Aorta (tissue), 5 donors: ENCODE measurements around the gene IRF7. TPM values are rescaled to one million over a fixed set of nuclear protein-coding genes. Genes with fewer than 3 reads are reported as not detected.
A peak's percentile ranks its signal among the peaks of the same experiment; 100 is the strongest.

ENCODE experiments used
- ATAC-seq: fragments of 200-7000 bp; cut with Tn5 transposase; one replicate; pipeline ENCODE4 v1.9.1; 2022; ENCODE audit warnings: moderate library complexity; ENCODE audit not compliant: low FRiP score
- DNase-seq, 2 donors: peaks; one replicate each; pipeline ENCODE4 v3.0.0-alpha.2; 2020
- H3K27ac ChIP-seq, 2 donors: one replicate each; pipeline ENCODE4 v1.5.1; 2013; ENCODE audit warnings: low read length in 2 of 2, mild to moderate bottlenecking in 2 of 2, moderate library complexity in 2 of 2, control low read depth in 1 of 2, inconsistent platforms in 1 of 2, low read depth in 1 of 2
- H3K27me3 ChIP-seq, 2 donors: one replicate each; pipeline ENCODE4 v1.6.1; 2013; ENCODE audit warnings: control low read depth in 1 of 2, low read length in 1 of 2, mild to moderate bottlenecking in 1 of 2, moderate library complexity in 1 of 2; ENCODE audit not compliant: insufficient read depth in 2 of 2, control insufficient read depth in 1 of 2
- H3K36me3 ChIP-seq, 2 donors: one replicate each; pipeline ENCODE4 v1.6.1; 2013; ENCODE audit warnings: control low read depth in 1 of 2, low read length in 1 of 2, mild to moderate bottlenecking in 1 of 2; ENCODE audit not compliant: insufficient read depth in 2 of 2, control insufficient read depth in 1 of 2
- H3K4me1 ChIP-seq, 2 donors: one replicate each; pipeline ENCODE4 v1.6.1; 2013; ENCODE audit warnings: low read length in 2 of 2, control low read depth in 1 of 2, mild to moderate bottlenecking in 1 of 2, moderate library complexity in 1 of 2; ENCODE audit not compliant: insufficient read depth in 2 of 2, control insufficient read depth in 1 of 2
- H3K4me3 ChIP-seq, 2 donors: one replicate each; pipeline ENCODE4 v1.5.1; 2013; ENCODE audit warnings: low read length in 2 of 2, control low read depth in 1 of 2, mild to moderate bottlenecking in 1 of 2
- H3K9me3 ChIP-seq: one replicate; pipeline ENCODE4 v1.6.1; 2013; ENCODE audit warnings: mild to moderate bottlenecking, low read length; ENCODE audit not compliant: control insufficient read depth
- WGBS, 2 donors: extraction: QIAGEN DNeasy Blood & Tissue Kit; methylation state at CpG; one replicate each; pipeline ENCODE4 v1.1.7; 2013; 5-methylcytosine and 5-hydroxymethylcytosine counted together
- intact Hi-C, 2 donors: fragments of 100-400 bp; cut with DNase I; formaldehyde crosslinking; loops; one replicate each; pipeline versions ENCODE4 v1.14.2 to v1.15.0; 2022
- polyA plus RNA-seq, 2 donors: library from polyadenylated mRNA; stranded (reverse); fragments of 200-250 nt; gene quantifications; one replicate each; pipeline ENCODE4 v1.2.3, GENCODE V29; 2013
- total RNA-seq, 2 donors: library from RNA; stranded (reverse); fragmentation: NEBNext Ultra II Directional; extraction: Animal tissue kit (Norgen Biotek cat#: 25700); gene quantifications; one replicate each; pipeline ENCODE4 v1.2.1, GENCODE V29; 2021
- donor health status: healthy with polysubstance abuse.
- donor health status: Bipolar disorder and iron deficiency.
- donor health status: DM: no; HTN: no; CAD: no.
- donor health status: DM: no; HTN: no; CAD: no.
- donor health status: DM: yes; HTN: yes; CAD: no.

IRF7 gene
- total and polyA plus RNA-seq, 4 donors = 13.4 to 30.9 (median 26.3) TPM

DNA sequence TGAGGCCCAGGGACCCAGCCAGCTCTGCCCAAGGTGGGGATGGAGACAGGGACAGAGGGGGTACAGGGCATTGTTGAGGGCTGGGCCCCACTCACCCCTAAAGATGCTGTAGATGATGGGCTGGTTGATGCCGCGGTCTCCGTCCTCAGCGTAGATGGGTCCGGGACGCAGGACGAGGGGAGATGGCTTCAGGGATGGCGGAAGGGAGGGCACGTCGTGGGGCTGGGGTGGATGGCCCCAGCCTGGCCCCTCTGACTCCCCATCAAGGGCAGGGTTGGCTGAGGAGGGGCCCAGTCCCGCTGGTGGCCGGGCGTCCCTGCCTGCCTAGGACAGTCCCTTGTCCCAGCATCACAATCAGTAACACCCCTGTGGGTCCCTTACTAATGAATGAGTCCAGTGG is 4.5 kb upstream of the IRF7 start:
- H3K27me3 ChIP-seq = no peaks in the 10 kb centered on the region
- WGBS, 2 donors = 96 to 97% methylated on average over 13 of the region's 13 CpGs
- DNase-seq (no peak), ATAC-seq (no peak)
- H3K4me3 ChIP-seq = no peak overlapping the region
- H3K27ac ChIP-seq = no peak overlapping the region
- no peaks in the 10 kb centered on the region for H3K36me3 ChIP-seq
- H3K4me1 ChIP-seq = no peaks in the 10 kb centered on the region
- intact Hi-C loops = no loop called here
- H3K9me3 ChIP-seq = no peaks in the 10 kb centered on the region

DNA sequence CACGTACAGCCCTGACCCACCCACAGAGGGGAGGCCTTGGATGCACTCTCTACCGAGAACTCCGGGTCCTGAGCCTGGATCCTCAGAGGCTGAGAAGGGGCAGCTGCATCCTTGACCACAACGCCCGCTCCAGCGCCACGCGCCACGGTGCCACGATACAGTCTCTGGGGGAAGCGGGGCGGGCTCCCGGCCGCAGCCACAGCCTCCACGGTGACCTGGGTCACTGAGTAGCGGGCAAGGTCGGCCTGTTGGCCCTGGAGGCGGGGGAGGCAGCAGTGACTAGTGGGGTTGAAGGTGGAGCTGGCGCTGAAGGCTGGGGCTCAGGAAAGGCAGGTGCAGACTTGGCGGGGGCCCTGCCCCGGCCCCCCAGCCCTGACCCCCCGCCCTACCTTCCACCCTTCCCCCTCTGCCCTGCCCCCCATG is 3.9 kb upstream of the IRF7 start:
- no peaks in the 10 kb centered on the region for H3K27me3 ChIP-seq
- DNase-seq (no peak), ATAC-seq (no peak)
- no peak overlapping the region for H3K27ac ChIP-seq
- no peak overlapping the region for H3K4me3 ChIP-seq
- no peaks in the 10 kb centered on the region for H3K9me3 ChIP-seq
- H3K36me3 ChIP-seq = no peaks in the 10 kb centered on the region
- intact Hi-C loops = no loop called here
- H3K4me1 ChIP-seq = no peaks in the 10 kb centered on the region
- WGBS, 2 donors = 94 to 95% methylated on average over 18 to 22 of the region's 22 CpGs

- no peaks in the 10 kb centered on the region for H3K4me1 ChIP-seq
- no peak overlapping the region for H3K4me3 ChIP-seq
- H3K27ac ChIP-seq = no peak overlapping the region
- 92% methylated on average over 24 of the region's 24 CpGs for WGBS, 2 donors
- intact Hi-C loops = no loop called here
- H3K9me3 ChIP-seq = no peaks in the 10 kb centered on the region
- ATAC-seq = no peak
- no peaks in the 10 kb centered on the region for H3K27me3 ChIP-seq
- H3K36me3 ChIP-seq = no peaks in the 10 kb centered on the region
- no peak for DNase-seq
These were observed 3.3 kb upstream of the IRF7 start for GRCh38 chr11:618856-619627.

GRCh38 chr11:617912-618682 is 2.3 kb upstream of the IRF7 start:
- 94% methylated on average over 25 of the region's 25 CpGs for WGBS, 2 donors
- intact Hi-C loops = no loop called here
- ATAC-seq = no peak
- Histone ChIP-seq H3K4me3 (no peak overlapping the region), H3K36me3 (no peaks in the 10 kb centered on the region), H3K27ac (no peak overlapping the region), H3K4me1 (no peaks in the 10 kb centered on the region), H3K9me3 (no peaks in the 10 kb centered on the region), H3K27me3 (no peaks in the 10 kb centered on the region)
- DNase-seq = no peak

GRCh38 chr11:617199-617911 is 1.6 kb upstream of the IRF7 start:
- DNase-seq (peak in 1 of 2 donors; percentile 57), ATAC-seq (no peak)
- Histone ChIP-seq H3K36me3 (no peaks in the 10 kb centered on the region), H3K27me3 (no peaks in the 10 kb centered on the region), H3K4me3 (no peak overlapping the region), H3K27ac (no peak overlapping the region), H3K4me1 (no peaks in the 10 kb centered on the region), H3K9me3 (no peaks in the 10 kb centered on the region)
- intact Hi-C loops = no loop called here
- 93 to 95% methylated on average over 55 to 57 of the region's 57 CpGs for WGBS, 2 donors

- Histone ChIP-seq H3K27me3 (no peaks in the 10 kb centered on the region), H3K4me1 (no peaks in the 10 kb centered on the region), H3K36me3 (no peaks in the 10 kb centered on the region), H3K27ac (no peak overlapping the region), H3K4me3 (no peak overlapping the region), H3K9me3 (no peaks in the 10 kb centered on the region)
- ATAC-seq (no peak), DNase-seq (peak in 1 of 2 donors; percentile 72)
- intact Hi-C loops = no loop called here
- WGBS, 2 donors = 87 to 88% methylated on average over 39 of the region's 39 CpGs
These were observed 809 bp upstream of the IRF7 start for GRCh38 chr11:616320-617198.

DNA sequence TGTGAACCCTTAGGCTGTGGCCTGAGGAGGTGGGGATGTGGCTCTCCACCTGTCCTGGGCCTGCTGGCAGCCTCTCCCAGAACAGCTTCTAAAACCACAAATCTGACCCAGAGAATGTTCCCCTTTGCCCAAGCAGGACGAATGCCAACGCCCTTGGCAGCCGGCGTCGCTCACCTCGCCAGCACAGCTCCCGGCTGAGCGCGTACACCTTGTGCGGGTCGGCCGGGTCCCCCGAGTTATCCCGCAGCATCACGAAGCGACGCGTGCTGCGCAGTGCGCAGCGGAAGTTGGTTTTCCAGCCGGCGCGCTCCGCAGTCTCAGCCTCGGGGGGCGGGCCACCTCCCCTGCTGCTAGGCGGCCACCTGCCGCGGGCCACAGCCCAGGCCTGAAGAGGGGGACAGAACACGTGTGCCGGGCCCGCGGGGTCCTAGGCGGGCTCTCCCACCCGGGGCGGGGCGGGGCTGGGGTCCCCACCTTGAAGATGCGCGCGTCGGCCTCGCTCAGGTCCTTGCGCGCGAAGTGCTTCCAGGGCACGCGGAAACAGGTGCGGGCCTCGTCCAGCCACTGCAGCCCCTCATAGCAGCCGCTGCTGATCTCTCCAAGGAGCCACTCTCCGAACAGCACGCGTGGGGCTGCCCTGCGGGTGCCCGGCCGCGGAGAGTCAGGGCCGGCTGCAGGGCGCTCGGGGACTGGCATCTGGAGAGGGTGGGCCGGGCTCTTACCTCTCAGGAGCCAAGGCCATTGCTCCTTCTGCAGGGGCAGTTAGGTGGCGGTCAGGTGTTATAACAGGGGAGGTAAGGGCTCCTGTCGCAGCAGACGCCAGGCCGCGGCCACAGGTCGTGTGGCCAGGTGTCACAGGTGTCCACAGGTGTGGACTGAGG is 887 bp downstream of the IRF7 start:
- ATAC-seq (peak; percentile 1), DNase-seq (peak in 1 of 2 donors; percentile 54)
- Histone ChIP-seq H3K27ac (peak overlapping the region in 1 of 2 donors; percentile 51), H3K27me3 (no peaks in the 10 kb centered on the region), H3K4me3 (peak overlapping the region; percentile 48 to 83), H3K9me3 (no peaks in the 10 kb centered on the region), H3K4me1 (no peaks in the 10 kb centered on the region), H3K36me3 (peaks cover 0 to 2% of the 10 kb centered on the region in 2 donors)
- WGBS, 2 donors = 51 to 53% methylated on average over 68 of the region's 68 CpGs
- intact Hi-C loops = loop anchor here in 1 of 2 donors (5.0 kb wide), 1 partner anchor 38 kb away; the partner anchor contains the start of gene PHRF1
